Ascending aorta (tissue), 2 donors: ENCODE measurements around the gene GLUL. TPM values are rescaled to one million over a fixed set of nuclear protein-coding genes. Genes with fewer than 3 reads are reported as not detected.
"Not testable (repeated sequence)": the region's sequence is repeated elsewhere in the genome, so short reads cannot be mapped to it uniquely, and the experiment has no call there.

Source experiments
- DNase-seq, 2 donors: peaks; one replicate each; pipeline ENCODE4 v3.0.0-alpha.2; 2019; ENCODE audit warnings: low spot score in 2 of 2
- H3K27ac ChIP-seq, 2 donors: fragments of 200-600 bp; sonication (generic); one replicate each; pipeline ENCODE4 v1.5.1; 2016 to 2017; ENCODE audit warnings: mild to moderate bottlenecking in 1 of 2
- H3K27me3 ChIP-seq: fragments of 200-600 bp; sonication (generic); one replicate; pipeline ENCODE4 v1.5.1; 2017
- H3K36me3 ChIP-seq, 2 donors: fragments of 200-600 bp; sonication (generic); one replicate each; pipeline ENCODE4 v1.5.1; 2016
- H3K4me1 ChIP-seq, 2 donors: fragments of 200-600 bp; sonication (generic); one replicate each; pipeline ENCODE4 v1.5.1; 2016 to 2017; ENCODE audit warnings: mild to moderate bottlenecking in 1 of 2
- H3K4me3 ChIP-seq, 2 donors: fragments of 200-600 bp; sonication (generic); one replicate each; pipeline ENCODE4 v1.5.1; 2016 to 2017; ENCODE audit warnings: mild to moderate bottlenecking in 1 of 2
- H3K9me3 ChIP-seq, 2 donors: fragments of 200-600 bp; sonication (generic); one replicate each; pipeline ENCODE4 v1.5.1; 2016
- intact Hi-C: fragments of 100-400 bp; cut with DNase I; formaldehyde crosslinking; loops from one replicate; pipeline ENCODE4 v1.15.1; 2023
- total RNA-seq: library from RNA; depleted of rRNA; stranded (reverse); fragments of >200 nt; gene quantifications from one replicate; pipeline ENCODE4 v1.1.0, GENCODE V29; 2016
- TF ChIP-seq, protein P1 (sequence below), 3 experiments: fragments of 200-600 bp in 2 of 3; fragments of 450-650 bp in 1 of 3; sonication (generic) in 2 of 3; IDR thresholded peaks; one replicate each; pipeline ENCODE4 v1.5.1; 2016 to 2019; ENCODE audit warnings: antibody characterized with exemption in 3 of 3, mild to moderate bottlenecking in 1 of 3, moderate library complexity in 1 of 3

GLUL gene
- total RNA-seq, 1 donor from 2014 or later, result 1,017 TPM

DNA sequence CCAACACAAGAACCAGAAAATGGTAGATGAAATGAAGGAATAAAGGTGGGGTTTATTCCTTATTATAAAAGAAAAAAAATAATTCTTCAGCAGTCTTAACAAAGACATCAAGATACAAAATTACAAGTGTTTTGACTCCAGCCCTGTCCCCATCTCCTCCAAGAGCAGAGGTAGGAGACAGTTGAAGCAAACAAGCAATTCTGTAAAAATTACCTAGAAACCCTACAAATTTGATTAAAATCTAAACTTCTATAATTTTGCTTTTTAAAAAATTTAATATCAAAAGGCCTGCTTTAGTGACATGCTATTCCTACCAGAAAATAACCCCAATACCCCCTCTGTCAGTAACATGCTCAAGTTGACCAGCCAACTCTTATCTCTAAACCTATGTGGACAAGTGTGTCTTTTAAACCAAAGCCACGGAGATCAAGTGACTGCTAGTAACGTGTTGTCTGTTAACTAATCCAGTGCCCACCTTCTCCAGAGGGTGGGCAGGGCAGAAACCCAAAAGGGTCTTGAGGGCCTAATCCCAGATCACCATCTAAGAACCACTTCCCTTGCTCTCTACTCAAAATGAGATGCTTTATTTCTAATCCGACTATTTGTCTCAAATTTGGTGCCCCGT lies 8.4 kb downstream of the GLUL start:
- no peaks in the 10 kb centered on the region for H3K27me3 ChIP-seq
- H3K9me3 ChIP-seq, result no peaks in the 10 kb centered on the region
- no peak overlapping the region for H3K27ac ChIP-seq
- TF ChIP-seq, protein P1, sequence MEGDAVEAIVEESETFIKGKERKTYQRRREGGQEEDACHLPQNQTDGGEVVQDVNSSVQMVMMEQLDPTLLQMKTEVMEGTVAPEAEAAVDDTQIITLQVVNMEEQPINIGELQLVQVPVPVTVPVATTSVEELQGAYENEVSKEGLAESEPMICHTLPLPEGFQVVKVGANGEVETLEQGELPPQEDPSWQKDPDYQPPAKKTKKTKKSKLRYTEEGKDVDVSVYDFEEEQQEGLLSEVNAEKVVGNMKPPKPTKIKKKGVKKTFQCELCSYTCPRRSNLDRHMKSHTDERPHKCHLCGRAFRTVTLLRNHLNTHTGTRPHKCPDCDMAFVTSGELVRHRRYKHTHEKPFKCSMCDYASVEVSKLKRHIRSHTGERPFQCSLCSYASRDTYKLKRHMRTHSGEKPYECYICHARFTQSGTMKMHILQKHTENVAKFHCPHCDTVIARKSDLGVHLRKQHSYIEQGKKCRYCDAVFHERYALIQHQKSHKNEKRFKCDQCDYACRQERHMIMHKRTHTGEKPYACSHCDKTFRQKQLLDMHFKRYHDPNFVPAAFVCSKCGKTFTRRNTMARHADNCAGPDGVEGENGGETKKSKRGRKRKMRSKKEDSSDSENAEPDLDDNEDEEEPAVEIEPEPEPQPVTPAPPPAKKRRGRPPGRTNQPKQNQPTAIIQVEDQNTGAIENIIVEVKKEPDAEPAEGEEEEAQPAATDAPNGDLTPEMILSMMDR (IDR thresholded peaks at IDR 0.05), result no peak
- intact Hi-C loops, result no loop called here
- peaks cover 52 to 70% of the 10 kb centered on the region in 2 donors for H3K36me3 ChIP-seq
- no peak overlapping the region for H3K4me3 ChIP-seq
- DNase-seq, result no peak
- H3K4me1 ChIP-seq, result peaks cover 3 to 4% of the 10 kb centered on the region in 2 donors

DNA sequence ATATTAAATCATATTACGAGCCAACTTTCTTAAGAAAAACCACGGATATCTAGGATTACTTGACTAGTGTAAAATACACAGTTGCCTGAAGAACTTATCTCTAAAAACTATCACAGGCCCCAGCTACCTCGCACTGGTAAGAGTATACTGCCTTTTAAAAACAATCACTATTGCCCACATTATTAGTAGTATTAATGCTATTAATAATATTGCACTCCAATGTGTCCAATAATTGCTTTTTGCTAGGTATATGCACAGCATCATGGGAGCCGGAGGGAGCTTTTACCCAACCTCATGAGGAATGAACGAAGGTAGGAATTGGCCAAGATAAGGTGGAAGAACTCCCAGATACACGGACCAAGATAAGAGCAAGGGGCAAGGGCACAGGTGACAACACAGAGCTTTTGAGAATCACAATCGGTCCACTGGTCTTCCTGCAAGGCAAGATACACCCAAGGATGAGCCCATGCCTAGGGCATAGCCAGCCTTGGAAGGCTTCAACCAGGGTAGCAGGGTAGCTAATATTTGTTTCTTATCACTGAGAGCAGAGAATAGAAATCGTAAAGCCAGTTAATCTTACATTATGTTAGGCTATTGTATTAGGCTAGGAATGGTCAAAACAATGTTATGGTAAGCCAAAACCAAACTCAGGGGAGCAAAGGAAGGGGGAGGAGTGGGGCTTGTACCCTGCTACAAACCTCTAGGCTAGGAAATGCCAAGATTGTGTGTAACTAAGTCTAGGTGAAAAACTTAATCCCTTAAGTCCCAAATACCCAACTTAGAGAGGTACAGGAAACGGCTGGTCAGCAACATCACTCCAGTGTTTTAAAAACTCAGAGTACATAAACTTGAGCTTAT lies 9.4 kb downstream of the GLUL start:
- Histone ChIP-seq H3K36me3 (peaks cover 42 to 60% of the 10 kb centered on the region in 2 donors), H3K4me1 (peaks cover 0 to 4% of the 10 kb centered on the region in 2 donors), H3K4me3 (no peak overlapping the region), H3K27ac (no peak overlapping the region), H3K27me3 (no peaks in the 10 kb centered on the region), H3K9me3 (no peaks in the 10 kb centered on the region)
- TF ChIP-seq, protein P1 (IDR thresholded peaks at IDR 0.05), result no peak
- DNase-seq, result no peak
- intact Hi-C loops, result no loop called here

DNA sequence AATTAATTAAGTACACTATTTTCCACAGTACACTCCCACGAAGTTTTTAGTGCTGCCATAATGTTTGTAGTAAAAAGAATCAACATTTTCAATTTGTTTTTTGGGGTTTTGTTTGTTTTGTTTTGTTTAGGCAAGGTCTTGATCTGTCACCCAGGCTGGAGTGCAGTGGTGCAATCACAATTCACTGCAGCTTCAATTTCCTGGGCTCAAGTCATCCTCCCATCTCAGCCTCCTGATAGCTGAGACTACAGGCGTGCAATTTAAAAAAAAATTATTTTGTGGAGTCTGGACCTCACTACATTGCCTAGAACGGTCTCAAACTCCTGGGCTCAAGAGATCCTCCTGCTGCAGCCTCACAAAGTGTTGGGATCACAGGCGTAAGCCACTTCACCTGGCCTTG lies 11.4 kb downstream of the GLUL start:
- TF ChIP-seq, protein P1 (IDR thresholded peaks at IDR 0.05), result no peak
- intact Hi-C loops, result no loop called here
- H3K27ac ChIP-seq, result no peak overlapping the region
- H3K4me3 ChIP-seq, result no peak overlapping the region
- no peaks in the 10 kb centered on the region for H3K9me3 ChIP-seq
- peaks cover 23 to 40% of the 10 kb centered on the region in 2 donors for H3K36me3 ChIP-seq
- no peaks in the 10 kb centered on the region for H3K27me3 ChIP-seq
- DNase-seq, result no peak
- H3K4me1 ChIP-seq, result no peaks in the 10 kb centered on the region

DNA sequence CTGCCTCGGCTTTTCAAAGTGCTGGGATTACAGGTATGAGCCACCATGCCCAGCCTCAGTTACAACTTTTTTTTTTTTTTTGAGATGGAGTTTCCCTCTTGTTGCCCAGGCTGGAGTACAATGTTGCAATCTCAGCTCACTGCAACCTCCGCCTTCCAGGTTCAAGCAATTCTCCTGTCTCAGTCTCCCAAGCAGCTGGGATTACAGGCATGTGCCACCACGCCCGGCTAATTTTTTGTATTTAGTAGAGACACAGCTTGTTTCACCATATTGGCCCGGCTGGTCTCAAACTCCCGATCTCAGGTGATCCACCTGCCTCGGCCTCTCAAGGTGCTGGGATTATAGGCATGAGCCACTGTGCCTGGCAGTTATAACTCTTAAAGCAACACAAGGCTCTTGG lies 11.8 kb downstream of the GLUL start:
- H3K27me3 ChIP-seq, intact Hi-C loops: not testable (repeated sequence)

DNA sequence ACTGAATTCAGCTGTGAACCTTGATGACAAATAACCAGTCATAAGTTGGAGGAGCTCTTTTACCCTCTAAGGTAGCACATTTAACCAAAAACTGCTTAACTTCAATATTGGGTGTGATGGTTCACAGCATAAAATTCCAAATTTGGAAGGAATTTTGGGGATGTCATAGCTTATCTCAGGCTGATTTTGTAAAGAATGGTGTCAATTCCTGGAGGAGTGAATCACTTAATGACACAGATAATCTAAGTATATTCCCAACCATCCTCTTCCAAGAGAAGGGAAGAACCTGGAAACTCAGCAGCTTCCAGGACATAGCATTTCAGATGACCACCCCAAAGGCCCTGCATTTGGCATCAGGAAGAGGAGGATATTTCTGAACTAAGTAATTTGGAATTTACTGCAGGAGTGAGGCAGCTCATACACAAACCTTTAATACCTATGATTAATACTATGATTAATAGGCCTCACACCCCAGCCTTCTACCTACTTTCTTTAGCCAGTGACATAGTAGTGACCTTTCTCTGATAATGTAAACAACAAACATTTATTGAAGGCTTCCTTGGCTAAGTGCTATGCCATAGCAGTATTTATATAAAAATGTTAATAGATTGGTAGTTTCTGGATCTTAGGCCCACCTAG lies 14.5 kb downstream of the GLUL start:
- DNase-seq, result no peak

More for the DNA sequence above, 11.8 kb downstream of the GLUL start:
- not testable (repeated sequence) for H3K4me3 ChIP-seq, H3K9me3 ChIP-seq, DNase-seq, H3K4me1 ChIP-seq, H3K27ac ChIP-seq
- peaks cover 18 to 36% of the 10 kb centered on the region in 2 donors for H3K36me3 ChIP-seq

More for the DNA sequence above, 14.5 kb downstream of the GLUL start:
- TF ChIP-seq, protein P1 (IDR thresholded peaks at IDR 0.05), result no peak
- H3K36me3 ChIP-seq, result peaks cover 0 to 9% of the 10 kb centered on the region in 2 donors
- intact Hi-C loops, result no loop called here
- H3K4me1 ChIP-seq, result no peaks in the 10 kb centered on the region
- no peak overlapping the region for H3K4me3 ChIP-seq
- H3K27ac ChIP-seq, result no peak overlapping the region
- H3K27me3 ChIP-seq, result no peaks in the 10 kb centered on the region
- no peaks in the 10 kb centered on the region for H3K9me3 ChIP-seq
